HG02798 (cell line): ENCODE measurements around the gene ACAD11.

Experiments
- ATAC-seq: cut with Tn5 transposase; IDR thresholded peaks from one replicate; pipeline ENCODE4 v1.9.1; 2021; ENCODE audit warnings: mild to moderate bottlenecking; ENCODE audit not compliant: unreplicated experiment, poor library complexity

The ACAD11 gene

GRCh38 chr3:132521901-132522300, 137.7 kb downstream of the ACAD11 start:
- no peak for ATAC-seq

- ATAC-seq = no peak
These were observed 139.7 kb downstream of the ACAD11 start for GRCh38 chr3:132519914-132520313.

DNA sequence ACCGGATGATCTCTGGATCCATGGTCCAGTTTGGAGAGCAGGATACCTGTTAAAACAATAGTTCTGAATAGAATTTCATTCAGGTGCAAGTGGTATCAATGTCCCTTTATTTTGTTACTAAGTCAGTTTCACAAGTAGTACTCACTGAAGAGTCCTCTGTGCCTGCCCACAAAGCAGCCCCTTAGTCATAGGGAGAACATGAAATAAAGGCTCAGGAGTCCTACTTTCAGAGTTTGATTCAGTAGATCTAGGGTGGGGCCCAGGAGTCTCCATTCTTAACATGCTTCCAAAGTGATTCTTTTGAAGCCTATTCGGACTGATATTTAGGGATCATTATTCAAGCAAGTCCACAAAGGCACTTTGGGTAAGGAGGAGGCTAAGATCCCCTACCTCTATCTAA, 142.3 kb downstream of the ACAD11 start:
- ATAC-seq = no peak

DNA sequence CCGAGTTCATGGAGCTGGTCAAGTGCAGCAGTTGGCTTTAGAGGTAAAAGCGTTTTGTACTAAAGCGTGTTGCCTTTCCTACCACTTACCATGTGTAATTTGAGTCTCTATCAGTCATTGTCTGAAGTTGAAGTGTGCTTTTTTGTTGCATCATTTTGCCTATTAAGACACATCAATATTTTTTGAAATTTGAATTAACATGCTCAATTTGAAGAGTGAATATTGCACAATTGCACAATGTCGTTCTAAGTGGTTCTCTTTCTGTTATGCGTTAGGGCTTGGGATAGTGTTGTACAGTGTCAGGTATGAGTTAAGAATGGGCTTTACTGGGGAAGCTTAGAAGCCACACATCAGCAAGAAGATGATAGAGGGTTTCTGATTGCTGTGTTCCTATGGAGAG, 146.6 kb downstream of the ACAD11 start:
- no peak for ATAC-seq

- ATAC-seq = no peak
These were observed 150.1 kb downstream of the ACAD11 start for GRCh38 chr3:132509506-132509905.

DNA sequence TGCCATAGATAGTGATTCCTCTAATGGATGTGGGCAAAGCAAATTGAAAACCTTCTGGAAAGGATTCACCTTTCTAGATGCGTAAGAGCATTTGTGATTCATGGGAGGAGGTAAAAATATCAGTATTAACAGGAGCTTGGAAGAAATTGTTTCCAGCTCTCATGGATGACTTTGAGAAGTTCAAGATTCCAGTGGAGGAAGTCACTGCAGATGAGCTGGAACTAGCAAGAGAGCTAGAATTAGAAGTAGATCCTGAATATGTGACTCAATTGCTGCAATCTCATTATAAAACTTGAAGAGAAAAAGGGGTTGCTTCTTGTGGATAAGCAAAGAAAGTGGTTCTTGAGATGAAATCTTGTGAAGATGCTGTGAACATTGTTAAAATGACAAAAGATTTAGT, 150.5 kb downstream of the ACAD11 start:
- no peak for ATAC-seq
